GM21526 (cell line): ENCODE results near the gene CRB3.
"Not testable (repeated sequence)": the region's sequence is repeated elsewhere in the genome, so short reads cannot be mapped to it uniquely, and the experiment has no call there.

Experiments used
- ATAC-seq: cut with Tn5 transposase; IDR thresholded peaks from one replicate; pipeline ENCODE4 v1.9.1; 2021; ENCODE audit warnings: moderate library complexity; ENCODE audit not compliant: unreplicated experiment, low FRiP score

Gene CRB3

DNA sequence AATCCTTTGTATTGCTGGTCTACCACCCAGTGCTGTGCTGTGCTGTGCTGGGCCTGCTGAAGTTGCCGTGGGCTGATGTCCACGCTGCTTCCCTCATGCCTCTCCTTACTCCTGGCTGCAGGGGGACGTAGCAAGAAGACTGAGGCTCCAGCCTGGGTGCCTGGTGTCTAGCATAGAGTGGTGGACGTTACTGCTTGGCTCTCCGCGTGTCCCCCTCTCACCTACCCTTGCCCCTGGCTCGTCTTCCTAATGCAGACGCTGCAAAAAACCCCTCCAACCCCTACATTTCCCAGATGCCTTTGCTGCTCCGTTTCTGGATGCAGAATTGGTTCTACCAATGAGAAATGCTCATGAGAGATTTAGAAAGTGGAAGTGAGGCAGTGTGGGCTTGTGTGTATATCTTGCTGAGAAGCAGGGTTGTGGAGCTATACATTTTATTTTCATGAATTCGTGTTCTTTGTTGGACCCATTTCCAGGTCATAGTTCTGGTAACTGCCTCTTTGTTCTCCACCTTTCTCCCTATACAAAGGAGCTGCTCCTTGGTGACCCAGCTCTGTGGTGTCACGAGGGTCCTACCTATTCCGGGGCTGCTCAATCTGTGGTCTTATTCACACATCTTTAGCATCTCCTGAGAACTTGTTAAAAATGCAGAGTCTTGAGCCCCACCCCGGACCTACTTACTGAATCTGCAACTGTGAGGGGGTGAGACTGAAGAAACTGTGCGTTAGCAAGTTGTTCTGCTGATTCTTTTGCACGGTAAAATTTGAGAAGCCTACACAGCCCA lies 25.4 kb downstream of the CRB3 start:
- ATAC-seq, result no peak

DNA sequence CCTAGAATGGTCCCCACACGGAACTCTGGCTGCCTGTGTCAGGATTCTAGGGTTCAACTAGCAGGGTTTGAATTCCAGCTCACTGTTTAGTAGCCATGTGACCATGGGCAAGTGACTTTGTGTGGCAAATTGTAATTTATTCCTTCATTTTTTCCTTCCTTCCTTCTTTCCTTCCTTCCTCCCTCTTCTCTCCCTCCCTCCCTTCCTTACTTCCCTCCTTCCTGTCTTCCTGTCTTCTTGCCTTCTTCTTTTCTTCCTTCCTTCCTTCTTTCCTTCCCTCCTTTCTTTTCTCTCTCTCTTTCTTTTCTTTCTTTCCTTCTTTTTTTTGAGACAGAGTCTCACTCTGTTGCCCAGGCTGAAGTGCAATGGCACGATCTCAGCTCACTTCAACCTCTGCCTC lies 26.1 kb downstream of the CRB3 start:
- no peak for ATAC-seq

DNA sequence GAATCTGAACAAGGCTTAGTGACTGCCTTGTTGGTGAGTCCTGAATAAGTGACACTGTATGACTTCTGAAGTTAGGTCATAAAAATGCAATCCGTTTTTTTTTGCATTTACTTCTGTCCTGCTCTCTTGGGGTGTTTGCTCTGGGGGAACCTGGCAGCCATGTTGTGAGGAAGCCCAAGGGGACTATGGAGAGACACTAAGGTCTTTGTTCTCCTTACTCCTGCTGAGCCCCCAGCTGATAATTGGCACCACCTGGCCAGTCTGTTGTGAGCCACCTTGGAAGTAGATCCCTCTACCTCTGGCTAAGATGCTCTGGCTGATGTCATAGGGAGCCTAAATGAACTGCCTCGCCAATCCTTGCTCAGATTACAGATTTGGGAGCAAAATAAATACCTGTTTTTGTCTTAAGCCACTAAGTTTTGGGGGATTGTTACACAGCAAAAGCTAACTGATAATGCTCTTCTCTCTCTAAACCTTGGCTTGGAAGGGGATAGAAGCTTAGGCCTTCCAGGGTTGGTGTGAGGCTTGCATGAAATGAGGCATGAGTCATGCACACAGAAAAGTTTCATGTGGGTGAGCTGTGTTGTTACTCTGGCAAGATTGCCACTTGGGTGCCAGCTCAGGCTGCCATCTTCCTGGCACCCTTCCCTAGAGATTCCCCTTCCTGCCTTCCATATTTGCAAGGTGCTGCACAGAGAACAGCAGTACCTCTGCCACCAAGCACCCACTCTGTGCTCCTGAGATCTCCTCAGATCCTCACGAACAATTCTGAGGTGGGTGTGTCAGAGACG lies 27.9 kb downstream of the CRB3 start:
- ATAC-seq, result no peak

DNA sequence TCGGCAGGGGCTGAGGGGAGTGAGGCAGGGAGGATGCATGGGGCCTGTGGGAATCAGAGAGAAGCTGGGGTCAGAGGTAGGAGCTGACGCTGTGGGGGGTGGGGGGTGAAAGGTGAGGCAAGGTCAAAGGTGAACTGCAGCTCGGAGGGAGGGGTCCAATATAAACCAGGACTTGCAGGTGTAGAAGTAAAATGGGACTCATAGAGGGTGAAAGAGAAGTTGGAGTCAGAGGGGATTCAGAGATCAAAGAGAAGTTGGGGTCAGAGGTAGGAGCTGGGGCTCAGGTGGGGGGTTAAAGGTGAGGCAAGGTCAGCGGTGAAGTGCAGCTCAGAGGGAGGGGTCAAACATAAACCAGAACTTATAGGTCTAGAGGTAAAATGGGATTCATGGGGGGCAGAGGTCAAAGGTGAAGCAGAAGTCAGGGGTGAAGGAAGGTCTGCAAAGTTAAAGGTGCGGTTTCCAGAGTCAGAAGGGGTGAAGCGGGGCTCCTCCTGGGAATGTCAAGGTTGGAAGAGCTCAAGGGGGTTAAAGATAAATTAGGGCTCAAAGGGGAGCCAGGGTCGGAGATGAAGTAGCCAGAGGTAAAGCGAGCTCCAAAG lies 30.5 kb downstream of the CRB3 start:
- ATAC-seq, result no peak

DNA sequence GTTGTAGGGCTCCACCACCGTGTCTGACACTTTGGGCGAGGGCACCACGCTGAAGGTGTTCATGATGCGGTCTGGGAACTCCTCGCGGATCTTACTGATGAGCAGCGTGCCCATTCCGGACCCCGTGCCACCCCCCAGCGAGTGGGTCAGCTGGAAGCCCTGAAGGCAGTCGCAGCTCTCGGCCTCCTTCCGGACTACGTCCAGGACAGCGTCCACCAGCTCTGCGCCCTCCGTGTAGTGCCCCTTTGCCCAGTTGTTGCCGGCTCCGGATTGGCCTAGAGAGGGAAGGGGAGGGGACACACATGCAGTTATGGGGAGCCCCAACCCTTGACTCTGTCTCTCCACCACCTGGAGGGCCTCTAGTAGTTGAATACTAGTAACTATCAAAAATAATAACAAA lies 31.9 kb downstream of the CRB3 start:
- no peak for ATAC-seq

DNA sequence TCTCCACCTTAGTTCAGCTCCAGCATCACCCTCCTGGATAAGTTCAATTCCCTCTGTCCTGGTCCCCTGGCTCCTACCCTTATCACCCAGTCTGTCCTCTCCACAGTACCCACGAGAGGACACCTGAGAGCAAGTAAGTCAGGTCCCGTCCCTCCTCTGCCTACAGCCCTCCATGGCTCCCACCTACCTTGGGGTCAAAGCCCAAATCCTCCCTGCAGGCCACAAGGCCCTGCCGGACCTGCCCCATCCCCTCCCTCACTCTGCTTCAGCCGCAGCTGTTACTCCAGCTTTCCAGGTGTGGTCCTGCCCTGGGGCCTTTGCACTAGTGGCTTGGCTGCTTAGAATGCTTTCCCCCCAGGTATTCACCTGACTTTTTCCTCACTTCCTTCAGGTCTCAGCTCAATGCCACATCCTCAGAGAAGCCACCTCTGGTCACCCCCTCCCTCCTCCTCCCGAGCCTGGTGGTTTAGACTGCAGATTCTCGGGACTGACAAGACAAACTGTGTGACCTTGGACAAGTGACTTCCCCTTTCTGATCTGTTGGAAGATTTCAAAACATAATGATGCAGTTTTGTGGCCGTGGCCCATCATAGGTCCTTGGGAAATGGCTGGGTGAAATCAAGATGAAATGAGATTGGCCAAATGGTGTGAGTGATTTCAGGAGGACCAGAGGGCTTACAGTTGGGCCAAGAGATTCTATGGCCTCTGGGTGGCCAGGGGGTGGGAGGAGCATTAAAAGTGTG lies 34.4 kb downstream of the CRB3 start:
- no peak for ATAC-seq

DNA sequence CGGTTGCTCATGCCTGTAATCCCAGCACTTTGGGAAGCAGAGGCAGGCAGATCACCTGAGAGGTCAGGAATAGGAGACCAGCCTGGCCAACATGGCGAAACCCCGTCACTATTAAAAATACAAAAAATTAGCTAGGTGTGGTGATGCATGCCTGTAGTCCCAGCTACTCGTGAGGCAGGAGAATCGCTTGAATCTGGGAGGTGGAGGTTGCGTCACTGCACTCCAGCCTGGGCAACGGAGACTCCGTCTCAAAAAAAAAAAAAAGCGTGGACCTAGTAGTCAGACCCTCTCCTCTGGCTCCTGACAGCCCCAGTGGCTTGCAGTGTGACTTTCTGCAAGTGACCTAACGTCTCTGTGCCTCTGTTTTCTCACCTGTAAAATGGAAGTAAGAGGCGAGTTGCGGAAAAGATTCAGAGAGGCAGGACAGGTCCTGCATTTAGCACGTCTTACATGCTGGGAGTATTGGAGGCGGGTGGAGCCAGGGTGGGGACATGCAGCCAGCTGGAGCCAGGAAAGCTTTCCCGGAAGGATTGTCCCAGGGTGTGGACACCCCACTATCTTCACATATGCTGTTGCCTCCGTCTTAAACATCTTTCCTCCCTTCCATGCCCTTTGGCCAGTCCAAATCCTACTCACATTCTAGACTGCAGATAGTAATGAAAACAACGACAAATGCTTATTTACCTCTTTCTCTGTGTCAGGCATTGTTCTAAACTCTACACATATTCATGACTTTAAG lies 35.1 kb downstream of the CRB3 start:
- no peak for ATAC-seq

DNA sequence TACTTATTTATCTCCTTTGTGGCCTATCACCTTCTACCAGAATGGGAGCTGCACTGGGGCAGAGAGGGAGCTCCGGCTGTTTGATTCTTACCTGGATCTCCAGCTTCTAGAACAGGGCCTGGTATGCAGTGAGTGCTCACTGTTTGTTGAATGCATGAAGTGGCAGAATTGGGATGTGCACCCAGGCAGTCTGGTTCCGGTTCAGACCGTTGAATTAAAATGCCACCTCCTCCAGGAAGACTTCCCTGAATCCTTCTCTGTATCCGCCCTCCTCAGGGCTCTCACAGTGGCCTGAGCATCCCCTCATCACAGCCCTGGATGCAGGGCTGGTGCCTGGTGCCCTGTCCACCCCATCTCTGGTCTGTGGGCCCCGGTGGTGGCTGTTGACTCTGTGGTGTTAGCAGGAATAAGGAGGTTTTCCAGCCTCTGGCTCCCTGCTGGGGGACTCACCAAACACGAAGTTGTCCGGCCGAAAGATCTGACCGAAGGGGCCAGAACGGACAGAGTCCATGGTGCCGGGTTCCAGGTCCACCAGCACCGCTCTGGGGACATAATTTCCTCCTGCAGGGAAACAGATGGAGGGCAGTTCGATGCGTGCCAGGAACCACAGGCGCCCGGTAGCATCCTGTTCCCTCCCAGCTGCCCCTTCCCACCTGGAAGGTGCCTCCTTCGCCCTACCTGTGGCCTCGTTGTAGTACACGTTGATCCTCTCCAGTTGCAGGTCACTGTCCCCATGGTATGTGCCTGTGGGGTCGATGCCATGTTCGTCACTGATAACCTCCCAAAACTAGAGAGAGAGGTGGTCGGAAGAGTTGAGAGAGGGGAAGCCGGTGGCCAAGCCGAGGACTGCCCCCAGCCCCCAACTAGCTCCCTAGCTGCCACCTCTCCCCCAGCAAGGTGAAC lies 37.0 kb downstream of the CRB3 start:
- no peak for ATAC-seq

DNA sequence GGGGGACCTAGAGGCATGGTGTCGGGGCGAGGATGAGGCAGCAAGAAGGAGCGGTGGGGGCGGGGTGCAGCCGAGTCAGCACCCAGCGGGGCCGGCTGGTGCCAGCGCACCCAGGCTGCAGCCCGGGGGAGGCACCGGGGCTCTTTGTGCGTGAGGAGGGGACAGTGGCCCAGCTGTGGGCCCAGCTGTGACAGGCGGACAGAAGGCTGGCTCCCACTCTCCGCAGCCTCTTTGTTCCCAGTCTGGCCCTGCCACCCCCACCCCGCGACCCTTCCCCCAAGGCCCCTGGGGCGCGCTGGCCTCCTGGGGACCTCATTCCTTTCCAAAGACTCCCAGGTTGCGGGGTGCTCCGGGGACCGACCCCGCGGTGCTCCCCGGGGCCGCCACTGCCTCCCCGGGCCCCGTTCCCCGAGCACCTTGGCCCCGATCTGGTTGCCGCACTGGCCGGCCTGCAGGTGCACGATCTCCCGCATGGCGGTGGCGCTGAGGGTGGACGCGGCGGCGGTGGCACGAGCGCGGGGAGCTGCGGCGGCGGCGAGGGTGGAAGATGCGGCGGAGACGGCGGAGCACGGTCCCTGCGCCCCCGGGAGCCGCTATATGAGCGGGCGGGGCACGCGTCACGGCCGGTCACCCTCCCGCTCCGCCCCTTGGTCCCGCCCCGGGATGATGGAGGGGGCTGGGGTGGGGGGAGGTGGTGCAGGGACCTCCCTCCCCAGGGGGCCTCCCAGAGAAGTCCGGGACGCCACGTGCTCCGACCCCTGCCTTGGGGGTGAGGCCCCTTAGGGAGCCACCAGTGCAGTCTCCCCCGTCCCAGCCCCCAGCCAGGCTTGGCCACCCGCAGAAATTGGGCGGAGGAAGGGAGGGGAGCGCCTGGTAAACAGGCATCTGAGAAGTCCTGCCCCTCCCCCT lies 37.9 kb downstream of the CRB3 start, which contains the start of gene TUBB4A:
TUBB4A (minus strand) TSS at position 570 of the 909 bp plus-strand sequence; CDS start at position 473, 97 bp downstream.
- ATAC-seq, result no peak

DNA sequence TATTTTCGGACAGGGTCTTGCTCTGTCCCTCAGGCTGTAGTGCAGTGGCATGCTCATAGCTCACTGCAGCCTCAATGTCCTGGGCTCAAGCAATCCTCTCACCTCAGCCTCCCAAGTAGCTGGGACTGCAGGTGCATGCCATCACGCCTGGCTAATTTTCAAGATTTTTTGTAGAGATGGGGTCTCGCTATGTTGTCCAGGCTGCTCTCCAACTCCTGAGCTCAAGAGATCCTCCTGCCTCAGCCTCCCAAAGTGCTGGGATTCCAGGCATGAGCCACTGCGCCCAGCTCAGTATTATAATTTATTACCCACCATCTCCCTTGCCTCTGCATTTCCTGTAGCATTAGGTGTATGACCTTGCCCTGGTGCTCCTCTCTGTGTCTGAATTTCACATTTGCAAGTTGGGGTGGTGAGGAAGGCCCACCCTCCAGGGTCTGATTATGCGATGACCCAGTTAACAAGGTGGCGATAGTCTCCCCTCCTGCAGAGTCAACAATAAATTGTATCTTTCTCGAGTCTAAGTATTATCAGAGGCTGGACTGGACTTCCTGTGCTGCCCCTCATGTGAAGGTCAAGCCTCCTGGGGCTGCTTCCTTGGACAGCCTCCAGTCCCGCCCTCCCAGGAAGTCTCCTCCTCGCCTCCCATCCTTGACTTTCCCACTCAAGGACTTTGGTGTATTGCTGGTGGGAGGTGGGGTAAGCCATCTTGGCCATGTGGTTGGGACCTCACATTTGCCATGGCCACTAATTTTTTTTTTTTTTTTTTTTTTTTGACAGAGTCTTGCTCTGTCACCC lies 39.5 kb downstream of the CRB3 start:
- ATAC-seq, result no peak

DNA sequence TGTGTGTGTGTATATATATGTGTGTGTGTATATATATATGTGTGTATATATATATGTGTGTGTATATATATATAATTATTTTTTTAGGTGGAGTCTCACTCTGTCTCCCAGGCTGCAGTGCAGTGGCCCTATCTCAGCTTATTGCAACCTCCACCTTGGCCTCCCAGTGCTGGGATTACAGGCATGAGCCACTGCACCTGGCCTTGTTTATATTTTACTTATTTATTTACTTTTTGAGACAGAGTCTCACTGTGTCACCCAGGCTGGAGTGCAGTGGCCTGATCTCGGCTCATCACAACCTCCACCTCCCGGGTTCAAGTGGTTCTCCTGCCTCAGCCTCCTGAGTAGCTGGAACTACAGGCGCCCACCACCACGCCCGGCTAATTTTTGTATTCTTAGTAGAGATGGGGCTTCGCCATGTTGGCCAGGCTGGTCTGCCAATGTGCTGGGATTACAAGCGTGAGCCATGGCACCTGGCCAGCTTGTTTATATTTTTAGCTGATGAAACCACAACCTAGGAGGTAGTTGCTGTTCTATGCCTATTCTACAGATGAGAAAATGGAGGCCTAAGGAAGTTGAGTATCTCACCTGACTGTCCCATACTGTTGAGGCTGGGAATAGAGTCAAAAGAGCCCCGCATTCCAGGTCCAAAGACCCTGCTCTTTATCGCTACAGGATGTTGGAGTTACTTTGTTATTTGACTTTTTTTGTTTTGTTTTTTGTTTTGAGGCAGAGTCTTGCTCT lies 44.1 kb downstream of the CRB3 start:
- not testable (repeated sequence) for ATAC-seq

DNA sequence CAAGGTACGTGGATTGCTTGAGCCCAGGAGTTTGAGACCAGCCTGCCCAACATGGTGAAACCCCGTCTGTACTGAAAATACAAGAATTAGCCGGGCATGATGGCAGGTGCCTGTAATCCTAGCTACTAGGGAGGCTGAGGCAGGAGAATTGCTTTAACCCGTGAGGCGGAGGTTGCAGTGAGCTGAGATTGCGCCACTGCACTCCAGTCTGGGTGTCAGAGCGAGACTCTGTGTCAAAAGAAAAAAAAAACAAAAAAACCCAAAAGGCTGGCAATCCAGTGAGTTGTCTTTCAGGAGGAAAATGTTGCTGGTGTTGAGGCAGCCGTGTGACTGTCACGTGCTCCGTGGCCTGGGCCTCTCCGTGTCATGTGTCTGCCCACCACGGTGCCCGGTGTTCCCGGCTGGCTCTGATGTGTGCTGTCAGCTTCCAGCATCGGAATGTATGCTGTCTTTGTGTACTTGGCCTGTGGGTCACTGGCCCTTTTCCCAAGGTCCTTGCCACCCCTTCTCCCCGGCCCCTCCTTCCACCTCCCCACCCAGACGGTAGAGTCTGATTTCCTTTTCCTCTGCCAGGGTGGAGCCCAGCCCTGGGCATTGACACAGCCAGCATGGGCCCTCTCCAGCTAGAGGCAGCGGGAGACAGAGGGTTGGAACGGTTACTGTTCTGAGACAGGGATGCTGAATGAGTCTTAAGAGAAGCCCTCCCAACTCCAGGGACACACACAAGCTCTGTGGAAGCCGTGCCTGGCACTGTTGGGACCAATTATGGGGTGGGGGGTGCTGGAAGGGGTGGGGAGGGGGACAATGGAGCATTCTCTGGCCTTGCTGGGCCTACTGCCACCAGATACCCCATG lies 45.3 kb downstream of the CRB3 start:
- ATAC-seq, result no peak

DNA sequence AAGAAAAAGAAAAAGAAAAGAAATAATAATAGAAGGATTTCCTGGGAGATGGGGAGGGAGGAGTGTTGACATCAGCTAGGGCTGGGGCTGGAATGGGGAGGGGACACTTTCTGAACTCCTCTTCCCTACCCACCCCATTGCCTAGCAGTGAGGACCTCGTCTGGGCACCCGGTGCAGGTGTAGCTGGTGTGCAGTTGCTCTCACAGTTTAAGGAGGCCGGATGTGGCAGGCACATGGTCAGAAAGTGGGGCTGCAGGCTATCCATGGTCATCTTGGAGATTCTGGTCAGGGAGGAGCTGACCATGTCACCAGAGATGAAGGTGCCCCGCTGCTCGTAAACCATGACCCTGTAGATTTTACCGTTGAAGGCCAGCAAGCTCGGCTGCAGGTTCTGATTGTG lies 46.5 kb downstream of the CRB3 start:
- ATAC-seq, result no peak

DNA sequence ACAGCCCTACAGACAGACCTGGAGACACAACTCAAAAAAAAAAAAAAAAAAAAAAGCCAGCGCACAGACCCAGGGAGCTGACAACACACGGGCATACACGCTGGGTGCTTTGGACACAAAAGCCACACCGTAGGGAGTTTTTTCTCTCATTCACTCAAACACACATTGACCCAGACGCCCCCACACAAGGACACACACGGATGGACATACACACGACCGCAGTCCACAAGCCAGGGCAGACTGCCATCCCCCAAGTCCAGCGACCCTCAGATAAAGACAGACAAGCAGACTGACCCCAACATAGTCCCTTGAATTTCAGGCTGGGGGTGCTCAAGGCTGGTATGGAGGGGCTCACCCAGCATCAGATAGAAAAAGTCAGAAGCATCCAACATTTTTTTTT lies 50.0 kb downstream of the CRB3 start:
- no peak for ATAC-seq

DNA sequence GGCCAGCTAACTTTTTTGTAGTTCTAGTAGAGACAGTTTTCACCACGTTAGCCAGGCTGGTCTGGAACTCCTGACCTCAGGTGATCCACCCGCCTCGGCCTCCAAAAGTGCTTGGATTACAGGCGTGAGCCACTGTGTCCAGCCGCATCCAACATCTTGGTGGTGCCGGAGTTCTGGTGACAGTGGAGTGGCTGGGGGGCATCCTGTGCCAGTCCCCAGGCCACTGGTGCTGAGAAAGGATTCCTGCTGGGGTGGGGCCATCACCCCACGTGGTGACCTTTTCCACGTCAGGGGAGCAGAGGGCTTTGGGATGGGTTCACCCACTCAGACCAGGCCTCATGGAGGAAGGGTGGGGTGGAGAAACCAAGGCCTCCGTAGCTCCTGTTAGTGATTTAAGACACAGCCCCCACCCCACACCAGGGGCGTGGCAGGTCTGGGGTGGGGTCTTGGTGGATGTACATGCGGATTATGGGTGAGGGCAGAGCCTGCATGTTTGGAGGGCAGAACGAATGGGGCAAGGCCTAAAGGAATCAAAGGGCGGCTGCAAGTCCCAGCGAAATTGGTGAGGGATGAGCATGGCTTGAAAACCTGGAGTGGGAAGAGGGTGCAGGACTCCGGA lies 51.0 kb downstream of the CRB3 start:
- no peak for ATAC-seq
